CD14-positive monocyte (primary cell): ENCODE results near the gene RBM15. TPM values are rescaled to one million over a fixed set of nuclear protein-coding genes. Genes with fewer than 3 reads are reported as not detected.
A peak's percentile ranks its signal among the peaks of the same experiment; 100 is the strongest.

ENCODE experiments used
- DNase-seq, 3 donors: peaks; one replicate each; pipeline ENCODE4 v3.0.0-alpha.2; 2011 to 2022
- H2AFZ ChIP-seq: 2 replicates; pipeline ENCODE4 v1.6.0; 2012; ENCODE audit warnings: mild to moderate bottlenecking, low read depth, low read length, inconsistent platforms; ENCODE audit not compliant: insufficient read depth, poor library complexity, severe bottlenecking
- H3K27ac ChIP-seq, 2 donors: 1 replicate in 1 of 2; 2 replicates in 1 of 2; pipeline ENCODE4 v1.5.1; 2012 to 2013; ENCODE audit warnings: low read length in 2 of 2, control low read depth in 1 of 2, inconsistent platforms in 1 of 2, low read depth in 1 of 2, mild to moderate bottlenecking in 1 of 2
- H3K27me3 ChIP-seq, 2 donors: one replicate each; pipeline versions ENCODE4 v1.6.0 to v1.6.1; 2011 to 2013; ENCODE audit warnings: low read length in 2 of 2; ENCODE audit not compliant: control insufficient read depth in 2 of 2, insufficient read depth in 2 of 2
- H3K36me3 ChIP-seq, 2 donors: replicated peaks in 1 of 2; 1 replicate in 1 of 2; 2 replicates in 1 of 2; pipeline versions ENCODE4 v1.5.1 to v1.6.1; 2012 to 2013; ENCODE audit warnings: low read length in 2 of 2, control low read depth in 1 of 2, inconsistent platforms in 1 of 2, mild to moderate bottlenecking in 1 of 2; ENCODE audit not compliant: insufficient read depth in 2 of 2, control insufficient read depth in 1 of 2
- H3K4me1 ChIP-seq, 2 donors: 1 replicate in 1 of 2; 2 replicates in 1 of 2; pipeline versions ENCODE4 v1.5.1 to v1.6.1; 2012 to 2013; ENCODE audit warnings: low read length in 2 of 2, control low read depth in 1 of 2, inconsistent platforms in 1 of 2, mild to moderate bottlenecking in 1 of 2, moderate library complexity in 1 of 2; ENCODE audit not compliant: insufficient read depth in 2 of 2, control insufficient read depth in 1 of 2
- H3K4me2 ChIP-seq: replicated peaks from 2 replicates; pipeline ENCODE3; 2012; ENCODE audit warnings: low read length, moderate library complexity, mild to moderate bottlenecking; ENCODE audit not compliant: poor library complexity, severe bottlenecking; ENCODE audit errors: extremely low read depth
- H3K4me3 ChIP-seq, 3 experiments: fragments of 200-600 bp in 1 of 3; sonication (generic) in 1 of 3; replicated peaks in 1 of 3; 1 replicate in 2 of 3; 2 replicates in 1 of 3; pipeline ENCODE4 v1.5.1; 2011 to 2013; ENCODE audit warnings: low read length in 3 of 3, mild to moderate bottlenecking in 3 of 3, control low read depth in 2 of 3, low read depth in 2 of 3, inconsistent platforms in 1 of 3, moderate library complexity in 1 of 3
- H3K79me2 ChIP-seq: 2 replicates; pipeline ENCODE4 v1.6.0; 2012; ENCODE audit warnings: mild to moderate bottlenecking, control low read depth, inconsistent platforms, low read length, moderate library complexity; ENCODE audit not compliant: insufficient read depth
- H3K9ac ChIP-seq: 2 replicates; pipeline ENCODE4 v1.6.0; 2017; ENCODE audit warnings: low read length, mild to moderate bottlenecking; ENCODE audit not compliant: insufficient read depth, poor library complexity, severe bottlenecking
- H3K9me3 ChIP-seq, 2 donors: replicated peaks in 1 of 2; 1 replicate in 1 of 2; 2 replicates in 1 of 2; pipeline versions ENCODE4 v1.5.1 to v1.6.1; 2012 to 2013; ENCODE audit warnings: low read length in 2 of 2, control low read depth in 1 of 2; ENCODE audit not compliant: control insufficient read depth in 1 of 2, insufficient read depth in 1 of 2
- H4K20me1 ChIP-seq: 2 replicates; pipeline ENCODE4 v1.6.0; 2012; ENCODE audit warnings: mild to moderate bottlenecking, low read length, control low read depth, moderate library complexity; ENCODE audit not compliant: insufficient read depth
- H3K27ac Mint-ChIP-seq, 7 donors: one replicate each; pipeline ENCODE4 v1.8.0; 2020; ENCODE audit warnings: mild to moderate bottlenecking in 7 of 7, mixed read lengths in 7 of 7, moderate library complexity in 6 of 7, inconsistent platforms in 2 of 7
- H3K27me3 Mint-ChIP-seq, 3 donors: one replicate each; pipeline ENCODE4 v1.8.0; 2021 to 2022; ENCODE audit warnings: low read depth in 3 of 3, mild to moderate bottlenecking in 3 of 3, mixed read lengths in 3 of 3, moderate library complexity in 3 of 3, inconsistent platforms in 1 of 3
- H3K36me3 Mint-ChIP-seq, 2 donors: one replicate each; pipeline ENCODE4 v1.8.0; 2020; ENCODE audit warnings: mixed read lengths in 2 of 2, inconsistent platforms in 1 of 2, mild to moderate bottlenecking in 1 of 2
- H3K4me1 Mint-ChIP-seq: one replicate; pipeline ENCODE4 v1.8.0; 2020; ENCODE audit warnings: mild to moderate bottlenecking, mixed read lengths
- H3K4me3 Mint-ChIP-seq, 2 donors: one replicate each; pipeline ENCODE4 v1.8.0; 2020; ENCODE audit warnings: mild to moderate bottlenecking in 2 of 2, mixed read lengths in 2 of 2, moderate library complexity in 1 of 2
- H3K9me3 Mint-ChIP-seq, 7 donors: one replicate each; pipeline ENCODE4 v1.8.0; 2020 to 2022; ENCODE audit warnings: mixed read lengths in 7 of 7, mild to moderate bottlenecking in 6 of 7, moderate library complexity in 6 of 7, inconsistent platforms in 2 of 7
- CTCF ChIP-seq: fragments of 200-600 bp; IDR thresholded peaks from one replicate; pipeline ENCODE4 v1.8.0; 2022; ENCODE audit warnings: antibody characterized with exemption, mild to moderate bottlenecking
- WGBS: methylation state at CpG from one replicate; pipeline ENCODE4 v1.1.5; 2013; ENCODE audit warnings: missing lambda C conversion rate; ENCODE audit not compliant: insufficient coverage; 5-methylcytosine and 5-hydroxymethylcytosine counted together
- intact Hi-C, 2 donors: fragments of 100-400 bp; cut with micrococcal nuclease; formaldehyde crosslinking; loops; one replicate each; pipeline versions ENCODE4 v1.15.0 to v1.15.1; 2023
- polyA plus RNA-seq, 3 donors: library from polyadenylated mRNA; depleted of rRNA in 1 of 3; unstranded in 2 of 3; stranded (reverse) in 1 of 3; fragments of 300-500 nt in 2 of 3; fragments of >200 nt in 1 of 3; fragmentation: Illumina TruSeq in 2 of 3; gene quantifications; 1 replicate in 2 of 3; 2 replicates in 1 of 3; pipeline ENCODE4 v1.2.3, GENCODE V29; 2012 to 2021

Gene RBM15
- polyA plus RNA-seq, 3 donors, result 6.7 to 16.8 (median 7.5) TPM

DNA sequence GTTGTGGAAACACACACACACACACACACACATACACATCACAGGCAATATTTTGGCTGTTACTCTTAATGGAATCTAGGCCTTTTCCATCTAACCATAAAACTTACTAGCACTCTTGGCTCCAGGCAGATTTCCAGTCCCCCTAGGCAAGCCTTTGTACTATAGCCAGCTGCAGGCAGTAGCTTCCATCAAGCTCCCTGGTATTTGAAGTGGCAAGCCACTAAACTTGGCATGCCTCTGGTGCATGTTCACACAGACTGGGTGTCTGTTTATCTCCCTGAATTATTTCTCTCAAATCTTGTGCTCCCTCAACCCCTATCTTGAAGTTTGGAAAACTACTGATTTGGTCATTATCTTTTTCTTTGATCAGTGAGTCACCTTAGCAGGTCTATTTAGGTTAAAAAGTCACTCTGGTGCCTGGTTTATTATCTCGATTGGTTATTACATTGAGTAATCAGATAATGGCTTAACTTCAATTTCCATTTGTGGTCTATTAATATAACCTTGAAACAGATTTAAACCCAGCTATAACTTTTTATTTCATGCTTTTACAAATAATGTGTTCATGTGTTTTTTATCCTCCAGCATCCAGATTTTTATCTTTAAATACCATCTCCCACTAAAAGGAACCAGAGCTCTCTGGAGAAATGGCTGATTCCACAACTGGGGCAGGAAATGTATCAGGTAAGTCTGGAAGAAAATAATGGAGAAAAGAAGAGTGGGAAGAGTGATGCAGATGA, 2.7 kb upstream of the RBM15 start:
- intact Hi-C loops, result loop anchor here in 1 of 2 donors (5.0 kb wide), 1 partner anchor 71 kb away; the partner anchor contains the start of gene LAMTOR5
- TF ChIP-seq CTCF, result no peak

GRCh38 chr1:110337704-110338308, 1.4 kb upstream of the RBM15 start:
- peak overlapping the region; percentile 94 to 99 for H3K27ac ChIP-seq
- no peak for TF ChIP-seq CTCF
- peak overlapping the region; percentile 91 for H3K9ac ChIP-seq
- H3K27me3 ChIP-seq, result no peaks in the 10 kb centered on the region
- peaks cover 28% of the 10 kb centered on the region for H4K20me1 ChIP-seq
- peaks cover 39% of the 10 kb centered on the region for H3K79me2 ChIP-seq
- intact Hi-C loops, result loop anchor here in 1 of 2 donors (5.0 kb wide), 1 partner anchor 69 kb away; the partner anchor contains the start of gene LAMTOR5
- peak overlapping the region; percentile 95 for H3K4me2 ChIP-seq
- H3K9me3 ChIP-seq, result no peaks in the 10 kb centered on the region
- peaks cover 0 to 3% (median 0%) of the 10 kb centered on the region in 7 donors for H3K9me3 Mint-ChIP-seq
- peaks cover 41% of the 10 kb centered on the region for H3K4me1 Mint-ChIP-seq
- H3K36me3 ChIP-seq, result peaks cover 17 to 22% of the 10 kb centered on the region in 2 donors
- H3K4me3 ChIP-seq, result peak overlapping the region; percentile 88 to 99 (median 92)
- peak; percentile 13 to 29 (median 13) for DNase-seq
- peaks cover 0 to 1% (median 0%) of the 10 kb centered on the region in 3 donors for H3K27me3 Mint-ChIP-seq
- peaks cover 32 to 42% of the 10 kb centered on the region in 2 donors for H3K4me1 ChIP-seq
- H3K36me3 Mint-ChIP-seq, result peaks cover 20 to 24% of the 10 kb centered on the region in 2 donors
- H3K4me3 Mint-ChIP-seq, result no peak overlapping the region
- WGBS, result 0% methylated on average over 18 of the region's 36 CpGs
- H3K27ac Mint-ChIP-seq, result no peak overlapping the region
- peak overlapping the region; percentile 98 for H2AFZ ChIP-seq

More for the DNA sequence above, 2.7 kb upstream of the RBM15 start:
- Histone ChIP-seq H3K4me2 (no peak overlapping the region), H3K36me3 (peaks cover 5 to 10% of the 10 kb centered on the region in 2 donors), H2AFZ (no peak overlapping the region), H3K4me1 (peaks cover 23 to 29% of the 10 kb centered on the region in 2 donors), H3K79me2 (peaks cover 26% of the 10 kb centered on the region), H3K4me3 (no peak overlapping the region), H3K27ac (no peak overlapping the region), H3K9me3 (no peaks in the 10 kb centered on the region), H4K20me1 (peaks cover 15% of the 10 kb centered on the region), H3K27me3 (no peaks in the 10 kb centered on the region), H3K9ac (no peak overlapping the region)
- Mint-ChIP-seq H3K4me3 (no peak overlapping the region), H3K27ac (peak overlapping the region in 1 of 7 donors; percentile 74), H3K36me3 (peaks cover 9 to 14% of the 10 kb centered on the region in 2 donors), H3K9me3 (peaks cover 0 to 3% (median 0%) of the 10 kb centered on the region in 7 donors), H3K27me3 (peaks cover 0 to 1% (median 0%) of the 10 kb centered on the region in 3 donors), H3K4me1 (peaks cover 29% of the 10 kb centered on the region)
- no CpG with 5 or more reads among the region's 1 CpG for WGBS
- DNase-seq, result no peak
